Activated CD8-positive, alpha-beta memory T cell treated with anti-CD3 and anti-CD28 coated beads for 1 hour (primary cell): ENCODE results near the gene ACP1.
A peak's percentile ranks its signal among the peaks of the same experiment; 100 is the strongest.

ENCODE experiments used
- DNase-seq, 2 donors: peaks; one replicate each; pipeline ENCODE4 v3.0.0-alpha.2; 2020; ENCODE audit warnings: low read depth in 1 of 2; ENCODE audit errors: extremely low read depth in 1 of 2

Gene ACP1

DNA sequence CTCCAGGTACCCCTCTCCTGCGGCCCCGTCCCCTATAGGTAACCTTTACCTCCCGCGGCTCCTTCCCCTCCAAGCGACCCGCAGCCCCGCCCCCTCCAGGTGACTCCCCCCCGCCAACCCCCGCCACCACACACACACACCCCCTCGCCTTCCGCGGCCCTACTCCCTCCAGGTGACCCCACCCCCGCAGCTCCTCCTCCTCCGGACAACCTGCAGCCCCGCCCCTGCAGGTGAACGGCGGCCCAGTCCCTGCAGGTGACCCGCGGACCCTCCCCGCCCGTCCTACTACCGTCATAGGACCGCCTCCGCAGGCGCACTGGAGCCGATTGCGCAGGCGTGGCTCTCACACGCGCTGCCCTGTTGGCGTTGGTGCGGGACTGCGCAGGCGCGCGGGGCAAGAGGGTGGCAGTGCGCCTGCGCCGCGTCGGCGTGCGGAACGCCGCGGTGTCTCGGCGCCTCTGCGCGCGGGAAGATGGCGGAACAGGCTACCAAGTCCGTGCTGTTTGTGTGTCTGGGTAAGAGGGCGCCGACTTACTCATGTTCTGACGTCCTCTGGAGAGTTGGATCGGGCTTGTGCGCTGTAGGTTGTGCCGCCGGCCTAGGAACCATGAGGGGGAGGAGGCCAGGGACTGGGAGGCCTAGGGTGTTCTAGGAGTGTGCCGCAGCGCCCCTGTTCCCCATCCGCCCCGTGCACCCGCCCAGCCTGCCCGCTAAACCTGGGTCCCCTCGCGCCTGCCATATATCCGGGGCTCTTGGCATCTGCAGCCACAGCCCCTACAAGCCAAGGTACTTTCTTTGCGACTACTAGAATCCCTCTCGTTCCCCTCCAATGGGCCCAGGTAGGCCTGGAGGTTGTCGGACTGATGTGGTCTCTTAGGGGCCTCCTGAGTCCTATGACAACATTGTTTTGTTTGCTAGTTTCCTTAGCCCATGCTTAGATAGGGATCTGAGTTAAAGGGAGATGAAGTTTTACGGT lies at the start of gene ACP1:
Gene ACP1, plus strand, starts transcription at position 455 of the 976 bp plus-strand sequence. Its CDS starts 18 bp downstream, at position 473.
- DNase-seq, result peak; percentile 86 to 92

DNA sequence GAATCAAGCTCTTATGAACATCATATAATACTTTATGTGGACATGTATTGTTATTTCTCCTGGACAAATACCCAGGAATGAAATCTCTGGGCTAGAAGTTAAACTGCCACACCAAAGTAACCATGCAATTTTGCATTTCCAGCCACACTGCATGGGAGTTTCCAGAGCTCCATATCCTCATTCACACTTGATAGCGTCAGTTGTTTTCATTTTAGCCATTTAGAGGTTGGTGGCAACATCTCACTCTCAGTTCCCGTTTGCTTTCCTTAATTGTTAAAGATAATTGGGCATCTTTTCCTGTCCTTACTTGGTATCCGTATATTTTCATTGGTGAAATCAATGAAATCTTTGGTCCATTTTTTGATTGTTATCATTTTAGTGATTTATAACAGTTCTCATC lies 48.7 kb upstream of the ACP1 start:
- no peak for DNase-seq

DNA sequence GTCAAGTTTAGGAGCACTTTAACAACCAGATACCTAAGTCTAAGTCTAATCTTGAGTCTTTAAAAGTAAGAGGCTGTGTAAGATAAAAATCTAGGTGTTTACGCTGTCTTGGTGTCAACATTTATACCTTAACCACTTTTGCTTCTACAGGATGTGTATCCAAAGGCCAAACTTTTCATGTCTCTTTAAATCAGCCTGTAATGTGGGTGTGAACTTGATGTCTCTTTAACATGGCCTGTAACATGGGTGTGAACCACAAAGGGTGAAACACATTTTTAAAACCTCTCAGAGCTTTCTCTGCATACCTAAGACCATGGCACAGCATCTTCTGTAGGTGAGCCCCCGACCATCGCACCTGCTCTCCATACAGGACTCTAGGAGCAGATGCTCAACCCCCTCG lies 41.3 kb upstream of the ACP1 start:
- DNase-seq, result no peak

DNA sequence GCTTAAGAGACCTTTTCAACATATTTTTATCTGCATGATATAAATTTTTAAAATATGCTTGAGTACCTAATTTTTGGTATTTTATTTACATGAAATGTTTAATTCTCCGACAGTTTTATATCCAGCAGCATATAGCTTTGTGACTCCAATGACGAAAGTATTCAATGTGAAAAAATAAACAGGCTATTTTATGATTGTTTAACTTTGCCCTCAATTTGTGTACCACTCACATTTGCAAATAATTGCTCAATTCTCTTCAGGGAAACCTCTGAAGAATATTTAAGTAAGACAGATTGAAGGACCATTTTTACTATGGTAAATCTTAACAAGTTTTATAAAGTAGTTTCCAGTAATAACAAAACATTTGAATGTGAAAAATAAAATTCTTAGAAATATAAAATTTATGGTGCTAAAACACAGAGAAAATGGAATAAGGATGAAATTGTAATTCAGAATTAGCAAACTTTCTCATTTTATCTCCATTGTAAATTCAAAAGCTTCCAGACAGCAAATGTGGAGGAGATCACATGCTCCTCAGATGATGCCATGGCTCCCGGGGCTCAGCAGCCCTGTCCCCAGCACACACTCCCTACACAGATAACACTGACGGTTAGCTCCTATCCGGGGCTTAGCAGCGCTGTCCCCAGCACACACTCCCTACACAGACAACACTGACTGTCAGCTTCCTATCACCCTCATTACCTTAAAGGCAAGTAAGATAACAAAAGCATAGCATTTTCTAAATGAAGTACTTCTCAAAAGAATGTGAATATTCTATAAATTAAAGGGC lies 40.6 kb upstream of the ACP1 start:
- no peak for DNase-seq

DNA sequence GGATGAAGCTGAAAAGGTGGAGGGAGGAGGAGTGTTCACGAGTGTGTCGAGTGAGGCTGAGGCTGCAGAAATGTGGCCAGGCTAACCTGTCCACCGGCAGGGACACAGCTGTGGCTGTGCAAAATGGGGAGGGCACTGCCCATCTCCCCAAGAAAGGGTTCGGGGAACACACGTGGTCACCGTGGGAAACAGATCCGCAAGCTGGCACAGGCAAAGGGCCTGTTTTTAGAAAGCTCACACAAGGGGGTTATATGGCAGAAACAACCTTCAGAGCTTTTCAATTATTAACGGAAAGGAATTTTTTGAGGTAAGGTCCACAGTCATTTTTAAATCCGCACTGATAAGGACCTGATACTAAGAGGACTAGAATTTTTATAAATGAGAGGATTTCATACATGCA lies 36.6 kb upstream of the ACP1 start:
- DNase-seq, result no peak

DNA sequence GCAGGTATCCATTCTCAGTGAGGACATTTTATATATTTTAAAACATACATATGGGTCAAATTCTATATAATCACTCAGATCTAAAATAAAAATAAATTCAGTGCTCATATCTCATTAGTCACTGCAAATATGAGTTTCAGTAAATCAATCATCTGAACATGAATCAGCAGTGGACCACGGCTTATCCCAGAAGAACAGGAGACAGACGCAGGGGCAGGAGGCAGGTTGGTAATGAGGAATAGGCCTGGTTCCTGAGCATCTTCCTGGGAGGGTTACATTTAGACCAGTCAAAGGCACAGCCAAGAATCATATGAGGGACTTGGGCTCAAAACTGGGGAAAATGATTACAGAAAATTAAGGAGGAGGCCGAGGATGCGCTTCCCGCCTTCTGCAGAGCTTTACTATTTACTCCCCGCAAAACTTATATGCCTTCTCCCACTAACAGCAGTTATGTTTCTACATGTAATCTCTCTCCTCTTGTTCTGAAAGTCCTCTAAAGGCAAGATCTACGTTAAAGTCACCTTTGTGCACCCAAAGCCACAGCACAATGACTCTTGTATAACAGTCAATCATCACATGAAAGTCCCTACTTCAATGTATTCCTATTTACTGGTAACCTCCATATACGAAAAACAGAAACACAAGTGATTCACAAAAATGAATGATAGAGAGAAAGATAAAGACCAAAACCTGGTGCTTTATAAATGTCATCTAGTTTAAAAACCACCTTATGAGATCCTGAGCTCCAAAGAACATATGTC lies 36.0 kb upstream of the ACP1 start:
- no peak for DNase-seq

DNA sequence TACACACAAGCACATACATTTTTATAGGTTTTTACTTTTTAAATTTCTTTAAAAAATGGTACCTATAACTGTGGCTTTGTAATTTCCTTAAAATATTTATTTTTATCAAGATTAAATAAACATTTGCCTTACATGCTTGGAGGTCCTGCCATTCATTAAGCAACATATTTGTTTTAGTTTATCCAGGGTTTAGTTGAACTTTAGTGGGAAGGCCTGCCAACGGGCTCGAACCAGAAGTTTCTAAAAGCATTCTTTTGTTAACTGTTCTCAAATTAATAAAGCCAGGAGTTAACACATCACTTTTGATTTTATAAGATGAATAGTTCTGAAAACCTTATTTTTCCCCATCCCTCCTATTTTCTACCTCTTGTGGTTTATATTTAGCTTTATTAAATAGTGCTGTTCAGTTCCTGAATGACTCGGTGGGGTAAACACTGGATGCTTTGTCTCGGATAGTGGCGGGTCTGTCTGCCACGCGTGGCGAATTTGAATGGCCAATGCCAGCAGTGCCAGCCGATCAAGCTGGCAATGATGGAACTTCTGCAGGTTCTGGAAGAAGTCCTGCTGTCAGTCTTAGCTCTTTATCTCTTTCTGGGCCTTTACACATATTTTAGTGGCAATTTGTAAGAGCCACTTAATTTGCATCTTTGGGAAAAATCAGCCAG lies 33.1 kb upstream of the ACP1 start:
- no peak for DNase-seq

GRCh38 chr2:233030-233429 lies 31.7 kb upstream of the ACP1 start:
- DNase-seq, result no peak

- DNase-seq, result no peak
These were observed 30.3 kb upstream of the ACP1 start for GRCh38 chr2:234421-234820.

DNA sequence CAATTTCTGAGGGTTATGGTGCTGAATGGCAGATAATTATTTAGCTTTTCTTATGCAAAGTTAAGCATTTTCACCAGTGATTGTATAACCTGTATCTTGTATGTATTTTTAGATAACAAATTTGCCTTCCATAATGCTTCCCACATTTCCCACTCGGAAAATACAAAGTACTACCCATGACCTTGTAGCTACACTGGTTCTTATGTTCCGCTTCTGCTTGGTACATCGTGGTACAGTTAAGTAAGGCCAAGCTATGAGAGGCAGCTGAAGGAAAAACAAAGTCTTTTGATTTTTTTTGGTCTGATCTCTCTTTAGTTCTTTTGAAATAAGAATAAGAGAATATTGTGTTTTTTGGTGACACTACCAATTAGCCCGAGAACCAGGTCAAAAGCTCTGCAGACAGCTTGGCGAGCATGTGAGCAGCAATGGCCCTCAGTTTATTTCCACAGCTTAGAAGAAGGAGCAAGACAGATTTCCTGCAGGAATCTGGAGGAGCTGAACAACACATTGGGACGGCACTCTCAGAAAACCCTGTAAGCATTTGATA lies 27.7 kb upstream of the ACP1 start:
- no peak for DNase-seq

- DNase-seq, result no peak
These were observed 26.9 kb upstream of the ACP1 start for GRCh38 chr2:237878-238277.

GRCh38 chr2:238431-238830 lies 26.3 kb upstream of the ACP1 start:
- DNase-seq, result no peak

DNA sequence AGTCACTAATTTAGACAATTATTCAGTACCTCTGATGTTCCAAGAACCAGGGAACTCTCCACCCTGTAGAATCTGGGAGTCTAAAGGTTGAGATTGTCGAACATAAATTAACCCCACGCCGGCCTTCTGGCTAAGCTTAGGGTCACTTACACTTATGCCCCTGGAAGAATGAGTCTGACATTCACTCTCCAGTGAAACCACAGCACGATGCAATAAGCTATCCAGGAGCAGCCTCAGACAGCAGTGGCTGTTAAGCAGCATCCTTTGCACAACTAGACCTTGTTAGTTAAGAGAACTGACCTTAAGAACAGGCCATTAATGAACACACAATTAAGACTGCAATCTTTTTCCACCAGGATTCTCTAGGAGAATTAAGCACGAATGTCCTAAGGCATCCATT lies 25.9 kb upstream of the ACP1 start:
- DNase-seq, result no peak

GRCh38 chr2:244547-244946 lies 20.2 kb upstream of the ACP1 start:
- DNase-seq, result no peak

DNA sequence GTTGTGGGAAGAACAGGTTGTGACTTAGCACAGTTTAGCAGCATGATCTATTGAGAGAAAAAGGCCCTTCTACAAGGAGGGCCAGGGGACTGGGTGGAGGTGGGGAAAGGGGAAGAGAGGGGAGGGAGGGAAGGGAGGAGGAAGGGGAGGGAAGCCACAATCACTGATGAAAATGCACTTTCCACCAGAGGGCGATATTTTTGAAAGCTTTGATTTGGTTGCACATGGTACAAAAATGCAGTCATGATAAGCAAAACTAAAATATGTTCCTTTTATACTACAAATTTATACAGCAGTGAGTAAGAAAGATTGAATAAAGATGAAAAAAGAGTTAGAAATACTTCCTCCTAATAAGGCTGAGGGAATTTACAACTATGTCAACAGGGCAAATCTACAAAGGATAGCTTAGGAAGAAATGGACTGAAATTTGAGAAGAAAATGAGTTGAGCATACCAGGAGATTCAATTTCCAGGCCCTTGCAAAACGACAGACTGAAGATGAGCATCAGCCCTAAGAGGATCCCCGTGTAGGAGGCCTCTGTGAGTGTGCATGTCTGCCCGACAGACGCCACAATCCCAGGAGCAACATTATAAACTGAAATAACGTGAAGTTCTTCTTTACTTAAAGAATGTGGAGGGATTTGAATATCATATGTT lies 18.1 kb upstream of the ACP1 start:
- DNase-seq, result no peak

DNA sequence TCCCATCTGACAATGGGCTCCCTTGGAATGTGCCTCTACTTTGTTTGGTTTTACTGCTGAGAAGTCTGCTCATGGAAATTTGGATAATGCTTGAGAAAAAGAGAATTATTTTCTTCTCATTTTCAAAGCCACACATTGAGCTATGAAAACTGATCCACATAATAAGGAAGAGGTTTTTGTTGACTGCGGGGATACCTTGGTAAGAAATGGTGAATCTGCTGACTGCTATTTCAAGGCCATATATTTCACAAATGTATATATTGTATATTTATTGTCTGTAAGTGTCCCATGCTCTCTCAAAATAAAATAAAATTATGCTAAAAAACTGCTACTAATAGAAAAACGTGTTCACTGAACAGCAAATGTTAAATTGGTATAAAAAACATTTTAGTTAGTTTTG lies 16.0 kb upstream of the ACP1 start:
- DNase-seq, result no peak

- DNase-seq, result no peak
These were observed 15.2 kb upstream of the ACP1 start for GRCh38 chr2:249538-250042.

- DNase-seq, result no peak
These were observed 12.6 kb upstream of the ACP1 start for GRCh38 chr2:252001-252602.

- DNase-seq, result no peak
These were observed 11.5 kb upstream of the ACP1 start for GRCh38 chr2:253202-253638.
